DOHH2 (cell line): ENCODE data around the gene FANCC.

Experiments
- CTCF ChIP-seq: fragments of 200-600 bp; sonication (generic); IDR thresholded peaks from one replicate; pipeline ENCODE4 v1.5.1; 2014; ENCODE audit warnings: antibody characterized with exemption, mild to moderate bottlenecking, low read depth, low read length; ENCODE audit not compliant: poor library complexity, severe bottlenecking
- EZH2phosphoT487 ChIP-seq: fragments of 200-600 bp; sonication (generic); IDR thresholded peaks from 2 replicates; pipeline ENCODE4 v1.6.1; 2017; ENCODE audit warnings: borderline replicate concordance, mild to moderate bottlenecking, antibody characterized with exemption, low read length, moderate library complexity, mixed read lengths

GRCh38 chr9:95264954-95265615, 52.4 kb downstream of the FANCC start:
- TF ChIP-seq CTCF, result peak; percentile 15
- TF ChIP-seq EZH2phosphoT487, result no peak
